ENCODE measurements around the gene NEIL3. TPM values are rescaled to one million over a fixed set of nuclear protein-coding genes. Genes with fewer than 3 reads are reported as not detected.

NEIL3 gene
- total RNA-seq, 4 donors from 2014 or later, result not detected

GRCh38 chr4:177386278-177386815 lies 76.7 kb downstream of the NEIL3 start:
- no peaks in the 10 kb centered on the region for H3K27me3 ChIP-seq
- no peak overlapping the region for H3K4me3 ChIP-seq
- DNase-seq (ENCODE audit: low spot score in 2 of 2), result no peak
- H3K27ac ChIP-seq, result no peak overlapping the region
- no peaks in the 10 kb centered on the region for H3K36me3 ChIP-seq
- WGBS, 2 donors, result 64 to 68% methylated on average over 5 of the region's 5 CpGs
- TF ChIP-seq CTCF (IDR thresholded peaks at IDR 0.05) (no peak), EP300 (IDR thresholded peaks at IDR 0.05) (no peak), POLR2A (IDR thresholded peaks at IDR 0.05) (no peak)
- no peaks in the 10 kb centered on the region for H3K4me1 ChIP-seq
- no peaks in the 10 kb centered on the region for H3K9me3 ChIP-seq

- Histone ChIP-seq H3K4me3 (no peak overlapping the region), H3K4me1 (no peaks in the 10 kb centered on the region), H3K27ac (no peak overlapping the region), H3K36me3 (no peaks in the 10 kb centered on the region), H3K27me3 (no peaks in the 10 kb centered on the region), H3K9me3 (no peaks in the 10 kb centered on the region)
- no peak for DNase-seq (ENCODE audit: low spot score in 2 of 2)
- WGBS, 2 donors, result 48 to 53% methylated on average over 3 of the region's 3 CpGs
- TF ChIP-seq POLR2A (IDR thresholded peaks at IDR 0.05) (no peak), EP300 (IDR thresholded peaks at IDR 0.05) (no peak), CTCF (IDR thresholded peaks at IDR 0.05) (no peak)
Observed at GRCh38 chr4:177391287-177391686, 81.6 kb downstream of the NEIL3 start.

GRCh38 chr4:177391953-177392352 lies 82.3 kb downstream of the NEIL3 start:
- WGBS, 2 donors, result 83 to 87% methylated on average over 6 of the region's 6 CpGs
- DNase-seq (ENCODE audit: low spot score in 2 of 2), result no peak
- no peak overlapping the region for H3K4me3 ChIP-seq
- no peaks in the 10 kb centered on the region for H3K9me3 ChIP-seq
- H3K27me3 ChIP-seq, result no peaks in the 10 kb centered on the region
- H3K4me1 ChIP-seq, result no peaks in the 10 kb centered on the region
- no peak overlapping the region for H3K27ac ChIP-seq
- TF ChIP-seq CTCF (IDR thresholded peaks at IDR 0.05), result no peak
- no peaks in the 10 kb centered on the region for H3K36me3 ChIP-seq

GRCh38 chr4:177393236-177393635 lies 83.6 kb downstream of the NEIL3 start:
- no peaks in the 10 kb centered on the region for H3K9me3 ChIP-seq
- H3K4me1 ChIP-seq, result no peaks in the 10 kb centered on the region
- no peaks in the 10 kb centered on the region for H3K27me3 ChIP-seq
- no peak overlapping the region for H3K4me3 ChIP-seq
- WGBS, 2 donors, result 65 to 73% methylated on average over 8 of the region's 8 CpGs
- DNase-seq (ENCODE audit: low spot score in 2 of 2), result no peak
- TF ChIP-seq POLR2A (IDR thresholded peaks at IDR 0.05), result no peak
- TF ChIP-seq EP300 (IDR thresholded peaks at IDR 0.05), result no peak
- TF ChIP-seq CTCF (IDR thresholded peaks at IDR 0.05), result no peak
- no peak overlapping the region for H3K27ac ChIP-seq
- no peaks in the 10 kb centered on the region for H3K36me3 ChIP-seq

- Histone ChIP-seq H3K4me1 (no peaks in the 10 kb centered on the region), H3K4me3 (no peak overlapping the region), H3K9me3 (no peaks in the 10 kb centered on the region), H3K27me3 (no peaks in the 10 kb centered on the region), H3K36me3 (no peaks in the 10 kb centered on the region), H3K27ac (no peak overlapping the region)
- TF ChIP-seq EP300 (IDR thresholded peaks at IDR 0.05) (no peak), POLR2A (IDR thresholded peaks at IDR 0.05) (no peak), CTCF (IDR thresholded peaks at IDR 0.05) (no peak)
- DNase-seq (ENCODE audit: low spot score in 2 of 2), result no peak
- 88 to 91% methylated on average over 2 of the region's 2 CpGs for WGBS, 2 donors
Observed at GRCh38 chr4:177396352-177396751, 86.7 kb downstream of the NEIL3 start.
